ENCODE results near the gene FMC1.
A peak's percentile ranks its signal among the peaks of the same experiment; 100 is the strongest.

The FMC1 gene

GRCh38 chr7:139340037-139340807 is 915 bp upstream of the FMC1 start (continued):
- TF ChIP-seq, protein P1, sequence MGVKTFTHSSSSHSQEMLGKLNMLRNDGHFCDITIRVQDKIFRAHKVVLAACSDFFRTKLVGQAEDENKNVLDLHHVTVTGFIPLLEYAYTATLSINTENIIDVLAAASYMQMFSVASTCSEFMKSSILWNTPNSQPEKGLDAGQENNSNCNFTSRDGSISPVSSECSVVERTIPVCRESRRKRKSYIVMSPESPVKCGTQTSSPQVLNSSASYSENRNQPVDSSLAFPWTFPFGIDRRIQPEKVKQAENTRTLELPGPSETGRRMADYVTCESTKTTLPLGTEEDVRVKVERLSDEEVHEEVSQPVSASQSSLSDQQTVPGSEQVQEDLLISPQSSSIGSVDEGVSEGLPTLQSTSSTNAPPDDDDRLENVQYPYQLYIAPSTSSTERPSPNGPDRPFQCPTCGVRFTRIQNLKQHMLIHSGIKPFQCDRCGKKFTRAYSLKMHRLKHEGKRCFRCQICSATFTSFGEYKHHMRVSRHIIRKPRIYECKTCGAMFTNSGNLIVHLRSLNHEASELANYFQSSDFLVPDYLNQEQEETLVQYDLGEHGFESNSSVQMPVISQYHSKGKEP (tag by site-specific recombination; IDR thresholded peaks at IDR 0.05), result peak; percentile 33; the same call in 1 of the 2 replicates
- TF ChIP-seq ZNF202 (tag by site-specific recombination; IDR thresholded peaks at IDR 0.05; ENCODE audit: borderline replicate concordance) (no peak), ZNF658 (tag by site-specific recombination; IDR thresholded peaks at IDR 0.05) (no peak), ZNF585B (tag by site-specific recombination; IDR thresholded peaks at IDR 0.05) (no peak), SCRT2 (tag by site-specific recombination; IDR thresholded peaks at IDR 0.05) (0 out of 2 replicates have a peak, but pooled peaks have one; percentile 4), ZNF335 (tag by site-specific recombination; conservative IDR thresholded peaks at IDR 0.05) (peak; percentile 59), ZNF211 (tag by site-specific recombination; IDR thresholded peaks at IDR 0.05; ENCODE audit: low read depth) (no peak), ZNF548 (tag by site-specific recombination; IDR thresholded peaks at IDR 0.05) (no peak), KLF9 (tag by site-specific recombination; IDR thresholded peaks at IDR 0.05; ENCODE audit: low read depth) (no peak), HOXC10 (CRISPR knock-in tag; IDR thresholded peaks at IDR 0.05) (no peak), PRDM1 (tag by site-specific recombination; IDR thresholded peaks at IDR 0.05) (no peak), ZNF660 (tag by site-specific recombination; IDR thresholded peaks at IDR 0.05) (peak; percentile 80), BCL11B (tag by site-specific recombination; IDR thresholded peaks at IDR 0.05; ENCODE audit: low read depth) (no peak), ZFP69B (tag by site-specific recombination; IDR thresholded peaks at IDR 0.05) (peak; percentile 59; the same call in 1 of the 2 replicates), ZNF132 (tag by site-specific recombination; IDR thresholded peaks at IDR 0.05; ENCODE audit: borderline replicate concordance) (no peak), HOXD13 (CRISPR knock-in tag; IDR thresholded peaks at IDR 0.05; ENCODE audit: borderline replicate concordance) (0 out of 2 replicates have a peak, but pooled peaks have one; percentile 16), ZNF146 (tag by site-specific recombination; IDR thresholded peaks at IDR 0.05) (peak; percentile 7; the same call in 1 of the 2 replicates), ZNF366 (tag by site-specific recombination; conservative IDR thresholded peaks at IDR 0.05) (peak; percentile 32; the same call in 1 of the 2 replicates), SP2 (tag by site-specific recombination; IDR thresholded peaks at IDR 0.05) (peak; percentile 87), ZNF629 (tag by site-specific recombination; IDR thresholded peaks at IDR 0.05) (peak; percentile 99), WT1 (tag by site-specific recombination; IDR thresholded peaks at IDR 0.05) (no peak; the same call in 1 of the 2 replicates), ZNF571 (tag by site-specific recombination; IDR thresholded peaks at IDR 0.05) (no peak), ZNF510 (tag by site-specific recombination; IDR thresholded peaks at IDR 0.05; ENCODE audit: insufficient replicate concordance) (peak; percentile 62), ZNF292 (tag by site-specific recombination; IDR thresholded peaks at IDR 0.05; ENCODE audit: borderline replicate concordance, low read depth) (no peak), ZNF404 (tag by site-specific recombination; IDR thresholded peaks at IDR 0.05) (no peak), KLF16 (tag by site-specific recombination; IDR thresholded peaks at IDR 0.05) (peak; percentile 83), MEIS1 (CRISPR knock-in tag; IDR thresholded peaks at IDR 0.05; ENCODE audit: borderline replicate concordance) (no peak)
- TF ChIP-seq, protein P2, sequence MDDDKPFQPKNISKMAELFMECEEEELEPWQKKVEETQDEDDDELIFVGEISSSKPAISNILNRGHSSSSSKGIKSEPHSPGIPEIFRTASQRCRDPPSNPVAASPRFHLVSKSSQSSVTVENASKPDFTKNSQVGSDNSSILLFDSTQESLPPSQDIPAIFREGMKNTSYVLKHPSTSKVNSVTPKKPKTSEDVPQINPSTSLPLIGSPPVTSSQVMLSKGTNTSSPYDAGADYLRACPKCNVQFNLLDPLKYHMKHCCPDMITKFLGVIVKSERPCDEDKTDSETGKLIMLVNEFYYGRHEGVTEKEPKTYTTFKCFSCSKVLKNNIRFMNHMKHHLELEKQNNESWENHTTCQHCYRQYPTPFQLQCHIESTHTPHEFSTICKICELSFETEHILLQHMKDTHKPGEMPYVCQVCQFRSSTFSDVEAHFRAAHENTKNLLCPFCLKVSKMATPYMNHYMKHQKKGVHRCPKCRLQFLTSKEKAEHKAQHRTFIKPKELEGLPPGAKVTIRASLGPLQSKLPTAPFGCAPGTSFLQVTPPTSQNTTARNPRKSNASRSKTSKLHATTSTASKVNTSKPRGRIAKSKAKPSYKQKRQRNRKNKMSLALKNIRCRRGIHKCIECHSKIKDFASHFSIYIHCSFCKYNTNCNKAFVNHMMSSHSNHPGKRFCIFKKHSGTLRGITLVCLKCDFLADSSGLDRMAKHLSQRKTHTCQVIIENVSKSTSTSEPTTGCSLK (tag by site-specific recombination; IDR thresholded peaks at IDR 0.05), result no peak
- TF ChIP-seq, protein P3, sequence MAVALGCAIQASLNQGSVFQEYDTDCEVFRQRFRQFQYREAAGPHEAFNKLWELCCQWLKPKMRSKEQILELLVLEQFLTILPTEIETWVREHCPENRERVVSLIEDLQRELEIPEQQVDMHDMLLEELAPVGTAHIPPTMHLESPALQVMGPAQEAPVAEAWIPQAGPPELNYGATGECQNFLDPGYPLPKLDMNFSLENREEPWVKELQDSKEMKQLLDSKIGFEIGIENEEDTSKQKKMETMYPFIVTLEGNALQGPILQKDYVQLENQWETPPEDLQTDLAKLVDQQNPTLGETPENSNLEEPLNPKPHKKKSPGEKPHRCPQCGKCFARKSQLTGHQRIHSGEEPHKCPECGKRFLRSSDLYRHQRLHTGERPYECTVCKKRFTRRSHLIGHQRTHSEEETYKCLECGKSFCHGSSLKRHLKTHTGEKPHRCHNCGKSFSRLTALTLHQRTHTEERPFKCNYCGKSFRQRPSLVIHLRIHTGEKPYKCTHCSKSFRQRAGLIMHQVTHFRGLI (tag by site-specific recombination; IDR thresholded peaks at IDR 0.05), result no peak; the same call in 1 of the 2 replicates
- TF ChIP-seq, protein P4, sequence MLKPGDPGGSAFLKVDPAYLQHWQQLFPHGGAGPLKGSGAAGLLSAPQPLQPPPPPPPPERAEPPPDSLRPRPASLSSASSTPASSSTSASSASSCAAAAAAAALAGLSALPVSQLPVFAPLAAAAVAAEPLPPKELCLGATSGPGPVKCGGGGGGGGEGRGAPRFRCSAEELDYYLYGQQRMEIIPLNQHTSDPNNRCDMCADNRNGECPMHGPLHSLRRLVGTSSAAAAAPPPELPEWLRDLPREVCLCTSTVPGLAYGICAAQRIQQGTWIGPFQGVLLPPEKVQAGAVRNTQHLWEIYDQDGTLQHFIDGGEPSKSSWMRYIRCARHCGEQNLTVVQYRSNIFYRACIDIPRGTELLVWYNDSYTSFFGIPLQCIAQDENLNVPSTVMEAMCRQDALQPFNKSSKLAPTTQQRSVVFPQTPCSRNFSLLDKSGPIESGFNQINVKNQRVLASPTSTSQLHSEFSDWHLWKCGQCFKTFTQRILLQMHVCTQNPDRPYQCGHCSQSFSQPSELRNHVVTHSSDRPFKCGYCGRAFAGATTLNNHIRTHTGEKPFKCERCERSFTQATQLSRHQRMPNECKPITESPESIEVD (tag by site-specific recombination; IDR thresholded peaks at IDR 0.05), result no peak
- TF ChIP-seq, protein P5, sequence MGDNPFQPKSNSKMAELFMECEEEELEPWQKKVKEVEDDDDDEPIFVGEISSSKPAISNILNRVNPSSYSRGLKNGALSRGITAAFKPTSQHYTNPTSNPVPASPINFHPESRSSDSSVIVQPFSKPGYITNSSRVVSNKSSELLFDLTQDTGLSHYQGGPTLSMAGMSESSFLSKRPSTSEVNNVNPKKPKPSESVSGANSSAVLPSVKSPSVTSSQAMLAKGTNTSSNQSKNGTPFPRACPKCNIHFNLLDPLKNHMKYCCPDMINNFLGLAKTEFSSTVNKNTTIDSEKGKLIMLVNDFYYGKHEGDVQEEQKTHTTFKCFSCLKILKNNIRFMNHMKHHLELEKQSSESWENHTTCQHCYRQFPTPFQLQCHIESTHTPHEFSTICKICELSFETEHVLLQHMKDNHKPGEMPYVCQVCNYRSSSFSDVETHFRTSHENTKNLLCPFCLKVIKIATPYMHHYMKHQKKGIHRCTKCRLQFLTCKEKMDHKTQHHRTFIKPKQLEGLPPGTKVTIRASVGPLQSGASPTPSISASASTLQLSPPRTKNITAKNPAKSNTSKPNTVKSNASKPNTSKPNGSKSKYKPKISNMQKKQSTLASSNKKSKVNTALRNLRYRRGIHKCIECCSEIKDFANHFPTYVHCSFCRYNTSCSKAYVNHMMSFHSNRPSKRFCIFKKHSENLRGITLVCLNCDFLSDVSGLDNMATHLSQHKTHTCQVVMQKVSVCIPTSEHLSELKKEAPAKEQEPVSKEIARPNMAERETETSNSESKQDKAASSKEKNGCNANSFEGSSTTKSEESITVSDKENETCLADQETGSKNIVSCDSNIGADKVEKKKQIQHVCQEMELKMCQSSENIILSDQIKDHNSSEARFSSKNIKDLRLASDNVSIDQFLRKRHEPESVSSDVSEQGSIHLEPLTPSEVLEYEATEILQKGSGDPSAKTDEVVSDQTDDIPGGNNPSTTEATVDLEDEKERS (tag by site-specific recombination; IDR thresholded peaks at IDR 0.05), result peak; percentile 100
